ENCODE data around the gene MRRF. TPM values are rescaled to one million over a fixed set of nuclear protein-coding genes. Genes with fewer than 3 reads are reported as not detected.

MRRF gene
- total RNA-seq, 1 donor from 2014 or later, result 35.9 TPM

DNA sequence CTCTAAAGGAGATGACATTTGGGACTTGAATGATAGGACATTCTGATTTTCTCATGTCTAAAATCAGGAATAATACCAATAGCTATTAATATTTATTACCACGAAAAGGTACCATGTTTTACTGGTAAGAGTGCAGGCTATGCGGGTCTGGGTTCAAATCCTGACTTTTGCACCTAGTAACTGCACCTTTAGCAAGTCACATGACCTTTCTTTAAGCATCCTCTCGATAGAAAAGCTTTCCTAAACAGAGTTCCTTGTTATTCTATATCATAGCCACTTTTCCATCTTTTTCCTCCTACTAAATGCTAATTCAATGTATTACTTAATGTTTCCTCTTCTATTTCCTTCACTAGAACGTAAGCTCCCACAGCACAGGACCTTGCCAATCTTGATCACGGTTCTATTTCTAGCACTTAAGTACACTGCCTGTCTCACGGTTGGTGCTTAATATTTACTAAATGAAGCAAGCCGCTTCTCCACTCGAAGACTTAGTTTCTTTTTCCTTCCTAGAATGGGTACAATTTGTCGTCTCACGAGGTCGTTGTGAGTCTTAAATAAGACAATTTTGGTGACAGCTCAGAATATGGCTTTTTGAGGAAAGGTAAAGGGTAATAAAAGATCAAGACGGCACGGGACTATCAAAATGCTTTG lies 858 bp upstream of the MRRF start:
- no peak for DNase-seq (ENCODE audit: low spot score)
- intact Hi-C loops (cut with DNase I), result loop anchor here (2.0 kb wide), 1 partner anchor 85 kb away; no protein-coding TSS in a partner anchor

DNA sequence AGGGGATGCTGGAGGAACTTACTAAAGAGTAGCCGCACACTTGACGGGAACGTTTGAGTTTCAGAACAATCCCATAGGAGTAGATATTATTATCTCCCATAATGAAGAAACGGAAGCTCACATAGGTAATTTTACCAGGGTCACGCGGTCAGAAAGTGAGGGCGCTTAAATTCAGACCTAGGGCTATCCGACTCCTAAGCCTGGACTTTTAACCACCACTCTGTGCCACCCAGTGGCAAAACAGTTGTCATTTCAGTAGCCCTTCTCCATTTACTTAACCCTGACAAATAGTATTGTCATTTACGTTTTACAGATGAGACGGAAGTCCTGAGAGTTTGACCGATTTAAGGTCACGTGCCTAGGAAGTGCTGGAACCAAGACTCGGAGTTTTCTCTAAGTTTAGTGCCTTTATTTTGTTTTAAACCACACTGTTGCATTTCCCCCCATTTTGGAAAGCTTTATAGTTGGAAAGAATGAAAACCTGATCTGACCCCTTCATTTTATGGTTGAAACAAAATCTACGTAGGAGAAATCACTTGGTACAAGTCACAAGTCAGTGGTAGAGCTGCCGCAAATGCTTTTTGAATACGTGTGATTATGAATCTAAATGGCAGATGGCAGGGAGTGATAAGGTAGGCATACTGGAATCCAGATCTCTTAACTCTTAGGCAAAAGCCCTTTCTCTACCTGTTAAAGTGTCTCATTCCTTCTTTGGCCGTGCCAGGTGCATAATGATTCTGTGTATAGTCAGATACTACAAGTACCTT lies 650 bp downstream of the MRRF start:
- intact Hi-C loops (cut with DNase I), result loop anchor here (2.0 kb wide), 1 partner anchor 83 kb away; no protein-coding TSS in a partner anchor
- no peak for DNase-seq (ENCODE audit: low spot score)

DNA sequence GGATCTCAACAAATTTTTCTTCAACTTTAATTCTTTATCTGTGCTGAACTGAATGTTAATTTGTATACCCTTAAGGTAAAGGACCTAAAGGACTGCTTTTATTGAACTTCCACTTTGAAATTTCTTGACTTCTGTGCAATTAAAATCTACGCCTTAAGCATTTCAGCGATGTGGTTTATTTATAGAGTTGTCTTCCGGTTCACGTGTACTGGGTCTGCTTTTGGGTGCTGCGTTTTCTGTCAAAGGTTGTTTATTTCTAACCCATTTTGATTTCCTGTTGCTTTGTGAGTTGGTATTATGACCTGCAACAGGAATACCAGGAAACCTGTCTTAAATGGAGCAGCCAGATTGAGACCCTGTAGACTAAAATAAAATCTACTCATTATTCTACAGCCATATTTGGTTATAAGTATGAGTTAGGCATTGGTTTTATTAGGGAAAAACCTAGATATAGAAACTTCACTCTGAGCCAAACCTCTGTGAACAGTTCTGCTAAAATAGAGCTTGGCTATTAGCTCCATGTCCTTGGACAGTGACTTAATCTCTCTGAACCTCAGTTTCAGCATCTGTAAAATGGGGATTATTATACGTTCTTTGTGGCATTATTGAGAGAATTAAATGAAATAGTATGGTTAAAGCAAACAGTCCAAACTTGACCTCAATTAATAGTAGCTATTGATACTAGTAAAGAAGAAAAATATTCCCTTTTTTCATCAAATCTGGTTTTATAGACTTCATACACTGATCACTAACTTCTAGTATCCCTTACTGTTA lies 3.5 kb downstream of the MRRF start:
- intact Hi-C loops (cut with DNase I), result no loop called here
- DNase-seq (ENCODE audit: low spot score), result no peak

DNA sequence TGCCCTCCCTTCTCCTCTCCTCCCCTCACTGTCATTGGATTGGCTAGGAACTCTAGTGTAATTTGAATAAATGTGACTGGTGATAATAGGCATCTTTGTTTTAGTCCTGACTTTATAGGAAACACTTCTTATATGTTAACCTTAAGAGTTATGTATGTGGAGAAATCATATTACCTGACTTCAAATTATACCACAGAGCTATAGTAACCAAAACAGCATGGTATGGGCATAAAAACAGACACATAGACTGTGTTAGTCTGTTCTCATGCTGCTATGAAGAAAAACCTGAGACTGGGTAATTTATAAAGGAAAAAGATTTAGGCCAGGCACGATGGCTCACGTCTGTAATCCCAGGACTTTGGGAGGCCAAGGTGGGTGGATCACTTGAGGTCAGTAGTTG lies 9.4 kb downstream of the MRRF start:
- intact Hi-C loops (cut with DNase I), result no loop called here
- DNase-seq (ENCODE audit: low spot score), result no peak

DNA sequence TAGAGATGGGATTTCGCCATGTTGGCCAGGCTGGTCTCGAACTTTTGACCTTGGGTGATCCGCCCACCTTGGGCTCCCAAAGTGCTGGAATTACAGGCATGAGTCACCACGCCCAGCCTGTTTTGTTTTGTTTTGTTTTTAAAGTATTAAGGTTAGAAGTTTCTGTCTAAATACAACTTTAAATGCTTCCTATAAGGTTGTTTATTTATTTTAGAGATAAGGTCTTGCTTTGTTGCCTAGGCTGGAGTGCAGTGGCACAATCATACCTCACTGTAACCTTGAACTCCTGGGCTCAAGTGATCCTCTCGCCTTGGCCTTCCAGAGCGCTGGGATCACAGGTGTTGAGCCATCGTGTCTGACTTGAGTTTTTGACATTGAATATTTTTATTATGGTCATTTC lies 11.4 kb downstream of the MRRF start:
- intact Hi-C loops (cut with DNase I), result no loop called here
- no peak for DNase-seq (ENCODE audit: low spot score)

DNA sequence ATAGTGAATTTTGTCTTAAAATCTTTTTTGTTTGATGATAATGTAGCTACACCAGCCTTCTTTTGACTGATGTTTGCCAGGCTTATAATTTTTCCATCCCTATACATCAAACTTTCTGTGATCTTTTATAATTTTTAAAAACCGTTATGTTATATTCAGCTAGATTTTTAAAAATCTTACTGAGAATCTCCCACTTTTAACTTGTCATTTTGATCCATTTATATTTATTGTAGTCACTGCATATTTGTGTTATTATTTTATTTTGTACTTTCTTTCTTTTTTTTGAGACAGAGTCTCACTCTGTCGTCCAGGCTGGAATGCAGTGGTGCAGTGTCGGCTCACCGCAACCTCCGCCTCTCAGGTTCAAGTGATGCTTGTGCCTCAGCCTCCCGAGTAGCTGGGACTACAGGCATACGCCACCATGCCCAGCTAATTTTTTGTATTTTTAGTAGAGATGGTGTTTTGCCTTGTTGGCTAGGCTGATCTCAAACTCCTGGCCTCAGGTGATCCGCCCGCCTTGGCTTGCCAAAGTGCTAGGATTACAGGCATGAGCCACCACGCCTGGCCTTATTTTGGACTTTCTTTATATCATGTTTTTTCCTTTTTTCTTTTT lies 12.7 kb downstream of the MRRF start:
- intact Hi-C loops (cut with DNase I), result no loop called here

DNA sequence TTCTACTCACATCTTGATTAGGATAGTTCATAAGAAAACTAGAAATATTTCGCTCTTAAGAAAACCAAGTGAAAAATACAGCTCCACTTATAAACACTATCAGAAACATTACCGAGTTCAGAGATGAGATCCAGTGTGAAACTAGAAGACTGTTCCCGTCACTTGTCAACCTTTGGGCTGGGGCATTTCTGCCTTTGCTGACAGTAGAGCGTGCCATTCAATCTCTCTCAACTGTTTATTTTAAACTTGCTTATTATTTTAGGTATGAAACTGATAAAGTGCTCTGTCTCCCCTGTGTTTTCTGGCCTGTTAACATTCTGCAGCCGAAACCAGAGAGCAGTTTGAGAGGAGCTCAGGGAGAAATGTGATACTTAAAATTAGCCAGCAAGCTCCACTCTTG lies 16.7 kb downstream of the MRRF start:
- intact Hi-C loops (cut with DNase I), result no loop called here
- no peak for DNase-seq (ENCODE audit: low spot score)

More for the DNA sequence above, 12.7 kb downstream of the MRRF start:
- no peak for DNase-seq (ENCODE audit: low spot score)

DNA sequence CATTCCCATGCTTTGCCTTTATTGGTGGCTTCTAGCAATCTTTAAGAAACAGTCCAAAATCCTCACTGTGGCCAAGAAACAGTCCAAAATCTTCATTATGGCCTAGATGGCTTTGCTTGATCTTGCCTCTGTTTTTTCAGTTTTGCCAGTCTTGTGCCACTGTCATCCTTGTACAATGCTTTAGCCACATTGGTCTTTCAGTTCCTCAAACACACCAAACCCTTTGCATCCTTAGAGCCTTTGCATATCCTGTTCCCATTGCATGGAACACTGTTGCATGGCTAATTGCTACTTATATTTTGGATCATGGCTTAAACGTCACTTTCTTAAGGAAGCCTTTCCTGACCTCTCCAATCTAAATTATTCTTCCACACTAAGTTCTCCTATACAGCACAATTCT lies 22.1 kb downstream of the MRRF start:
- no peak for DNase-seq (ENCODE audit: low spot score)

DNA sequence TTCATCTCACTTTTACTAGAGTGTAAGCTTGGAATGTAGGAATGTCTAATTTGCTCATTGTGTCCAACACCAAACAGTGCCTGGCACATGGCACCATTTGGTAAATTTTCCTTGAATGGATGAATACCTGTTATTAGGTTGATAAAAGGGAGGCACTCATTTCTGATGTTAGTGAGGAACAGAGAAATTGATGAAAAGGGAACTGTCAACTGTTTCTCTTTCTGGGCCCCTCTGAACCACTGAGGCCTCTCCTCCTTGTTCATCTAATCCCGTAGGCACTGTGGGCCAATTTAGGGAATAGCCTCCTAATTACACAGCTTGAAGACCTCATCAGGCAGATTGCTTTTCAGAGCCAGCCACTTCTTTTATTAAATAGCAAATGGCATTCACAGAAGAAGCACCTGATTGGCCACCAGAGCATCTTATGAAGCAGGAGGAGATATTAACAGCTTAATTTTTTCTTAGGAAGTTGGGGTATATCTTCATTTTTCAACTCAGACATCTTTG lies 22.6 kb downstream of the MRRF start:
- intact Hi-C loops (cut with DNase I), result no loop called here
- DNase-seq (ENCODE audit: low spot score), result no peak

More for the DNA sequence above, 22.1 kb downstream of the MRRF start:
- intact Hi-C loops (cut with DNase I), result no loop called here

DNA sequence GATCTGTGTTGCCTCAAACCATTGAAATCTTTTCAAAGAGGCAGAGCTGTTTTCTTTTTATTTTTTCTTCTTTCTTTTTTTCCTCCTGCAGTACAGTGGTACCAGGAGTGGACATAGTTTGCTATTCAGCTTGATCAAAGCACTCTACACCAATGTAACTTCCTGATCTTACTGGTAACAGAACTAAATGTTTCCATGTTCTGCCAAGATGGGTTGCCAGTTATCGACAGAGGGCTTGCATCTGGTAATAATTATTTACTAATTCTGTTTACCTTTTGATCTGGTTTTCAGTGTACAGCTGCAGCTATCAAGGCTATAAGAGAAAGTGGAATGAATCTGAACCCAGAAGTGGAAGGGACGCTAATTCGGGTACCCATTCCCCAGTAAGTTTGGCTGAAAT lies 26.8 kb downstream of the MRRF start:
- DNase-seq (ENCODE audit: low spot score), result no peak
- intact Hi-C loops (cut with DNase I), result loop anchor here (5.0 kb wide), 1 partner anchor 36 kb away; no protein-coding TSS in a partner anchor

DNA sequence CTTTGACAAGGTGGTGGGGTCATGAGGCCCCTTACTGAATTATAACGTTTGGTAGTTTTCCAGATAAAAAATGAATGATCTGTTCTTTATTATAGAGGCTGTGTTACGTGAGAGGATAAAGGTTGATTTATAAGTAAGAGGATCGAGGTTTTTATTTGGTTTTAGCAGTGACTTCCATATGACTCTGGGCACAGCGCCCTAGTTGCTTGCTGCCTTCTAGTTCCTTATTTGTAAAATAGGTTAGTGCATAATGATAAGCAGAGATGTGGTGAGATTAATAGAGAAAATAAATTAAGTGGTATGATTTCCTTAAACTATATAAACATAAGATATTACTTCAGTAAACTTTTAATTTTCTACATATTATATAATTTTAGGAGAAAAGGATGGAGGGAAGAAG lies 29.8 kb downstream of the MRRF start:
- DNase-seq (ENCODE audit: low spot score), result no peak
- intact Hi-C loops (cut with DNase I), result loop anchor here (5.0 kb wide), 1 partner anchor 33 kb away; no protein-coding TSS in a partner anchor

DNA sequence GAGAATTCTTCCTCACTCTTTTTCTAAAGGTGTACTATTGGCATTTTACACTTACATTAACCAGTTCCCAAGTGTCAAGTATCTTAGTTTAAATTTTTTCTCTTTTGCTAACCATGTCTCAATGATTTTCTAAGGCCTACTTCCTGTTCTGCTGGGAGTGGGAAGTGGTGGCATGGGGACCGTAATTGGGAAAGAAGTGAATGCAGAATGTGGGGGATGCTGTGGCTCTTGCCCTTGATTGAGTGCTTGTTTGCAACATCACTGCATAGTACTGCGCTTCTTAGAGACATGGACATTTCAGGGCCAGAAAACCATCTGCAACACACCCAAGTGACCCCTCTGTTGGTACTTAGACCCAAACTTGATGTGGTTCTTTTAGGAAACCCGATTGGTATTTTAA lies 32.8 kb downstream of the MRRF start:
- intact Hi-C loops (cut with DNase I), result no loop called here
- no peak for DNase-seq (ENCODE audit: low spot score)

DNA sequence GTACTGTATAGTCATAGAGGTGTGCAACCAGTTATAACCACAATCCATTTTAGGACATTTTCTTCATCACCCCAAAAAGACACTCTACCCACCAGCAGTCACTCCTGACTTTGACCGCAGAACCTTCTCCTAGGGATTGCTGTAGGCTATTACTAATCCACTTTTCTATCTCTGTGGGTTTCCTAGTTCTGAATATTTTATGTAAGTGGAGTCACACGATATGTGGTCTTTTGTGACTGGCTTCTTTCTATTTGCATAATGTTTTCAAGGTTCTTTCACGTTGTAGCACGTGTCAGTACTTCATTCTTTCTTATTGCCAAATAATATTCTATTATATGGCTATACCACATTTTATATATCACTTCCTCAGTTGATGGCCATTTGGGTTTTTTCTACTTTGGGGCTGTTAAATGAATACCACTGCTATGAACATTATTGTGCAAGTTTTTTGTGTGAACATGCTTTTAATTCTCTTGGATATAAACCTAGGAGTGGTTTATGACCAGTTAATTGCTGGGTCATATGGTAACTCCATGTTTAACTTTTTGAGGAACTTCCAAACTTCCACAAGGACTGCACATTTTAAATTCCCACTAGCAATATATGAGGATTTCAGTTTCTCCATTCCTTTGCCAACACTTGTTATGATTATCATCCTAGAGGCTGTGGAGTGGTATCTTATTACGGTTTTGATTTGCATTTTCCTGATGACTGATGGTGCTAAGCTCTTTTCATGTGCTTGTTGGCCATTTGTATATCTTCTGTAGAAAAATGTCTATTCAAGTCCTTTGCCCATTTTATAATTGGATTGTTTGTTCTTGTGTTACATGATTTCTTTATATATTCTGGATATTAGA lies 37.8 kb downstream of the MRRF start:
- intact Hi-C loops (cut with DNase I), result no loop called here
- DNase-seq (ENCODE audit: low spot score), result no peak

DNA sequence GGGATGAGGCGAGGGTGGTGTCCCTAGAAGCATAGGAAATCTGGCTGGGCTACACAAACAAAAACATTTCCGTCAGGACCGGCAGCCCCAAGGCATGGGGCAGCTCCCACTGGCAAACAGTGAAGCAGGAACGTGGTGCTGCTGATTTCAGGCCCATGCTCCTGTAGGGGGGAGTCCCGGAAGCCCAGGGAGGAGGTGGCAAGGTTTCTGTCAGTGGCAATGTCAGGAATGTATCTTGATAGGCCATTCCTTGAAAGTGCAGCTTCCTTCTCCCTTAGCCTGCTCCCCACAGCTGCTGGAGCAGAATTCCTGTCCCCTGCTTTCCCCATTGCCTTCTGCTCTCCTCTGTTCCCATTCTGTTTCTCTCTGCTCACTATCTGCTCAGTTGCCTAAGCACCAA lies 42.4 kb downstream of the MRRF start:
- no peak for DNase-seq (ENCODE audit: low spot score)
- intact Hi-C loops (cut with DNase I), result loop anchor here (5.0 kb wide), 1 partner anchor 40 kb away; no protein-coding TSS in a partner anchor

DNA sequence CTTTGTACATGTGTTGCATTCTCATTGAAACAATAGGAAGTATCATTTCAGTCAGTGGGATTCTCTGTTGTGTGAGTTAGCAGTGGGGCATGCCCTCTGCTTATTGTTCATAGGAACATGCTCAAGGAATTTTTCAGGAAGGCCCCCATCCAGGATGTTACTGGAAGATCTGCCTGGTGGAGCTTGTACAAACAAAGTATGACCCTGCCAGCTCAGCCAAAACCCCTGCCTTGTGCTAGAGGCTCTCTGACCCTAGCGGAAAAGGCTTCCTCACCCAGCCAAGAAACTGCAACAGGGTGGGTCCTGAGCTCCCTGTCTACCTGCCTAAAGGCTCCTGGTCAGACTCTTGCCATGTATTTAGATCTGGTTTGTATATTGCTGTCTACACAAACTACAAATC lies 43.2 kb downstream of the MRRF start:
- intact Hi-C loops (cut with DNase I), result loop anchor here (5.0 kb wide), 1 partner anchor 39 kb away; no protein-coding TSS in a partner anchor
- DNase-seq (ENCODE audit: low spot score), result no peak

DNA sequence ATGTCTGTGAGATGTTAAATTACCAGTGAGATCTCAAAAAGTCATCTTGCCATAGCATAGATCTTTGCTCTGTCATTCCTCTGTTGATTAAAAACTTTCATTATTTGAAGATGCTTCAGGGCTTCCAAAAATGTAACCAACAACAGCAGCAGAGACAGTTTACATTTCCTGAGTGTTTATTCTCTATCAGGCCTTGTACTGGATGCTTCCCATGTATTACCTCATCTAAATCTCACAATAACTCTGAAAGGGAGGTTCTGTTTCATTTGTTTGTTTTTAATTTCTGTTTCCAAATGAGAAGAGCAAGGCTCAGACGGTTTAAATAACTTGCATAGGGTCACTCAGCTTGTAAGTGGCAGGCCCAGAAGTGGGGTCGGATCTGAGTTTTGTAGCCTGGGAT lies 45.2 kb downstream of the MRRF start:
- DNase-seq (ENCODE audit: low spot score), result no peak
- intact Hi-C loops (cut with DNase I), result loop anchor here (5.0 kb wide), 1 partner anchor 37 kb away; no protein-coding TSS in a partner anchor

DNA sequence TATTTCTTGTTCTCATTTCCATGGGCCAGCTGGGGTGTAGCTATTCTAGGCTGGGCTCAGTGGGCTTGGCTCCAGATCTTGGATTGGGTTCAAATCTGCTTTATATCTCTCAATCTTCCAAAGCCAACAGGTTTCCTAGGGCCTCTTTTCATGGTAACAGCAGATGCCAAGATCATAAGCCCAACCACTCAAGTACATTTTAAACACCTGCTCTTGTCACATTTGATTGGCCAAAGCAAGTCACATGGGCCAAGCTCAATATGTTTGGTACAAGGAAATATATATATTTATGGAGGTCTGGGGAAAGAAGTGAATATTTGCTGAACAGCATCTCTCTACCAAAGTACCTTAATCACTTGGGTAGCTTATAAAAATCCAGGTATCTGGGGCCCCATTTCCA lies 49.5 kb downstream of the MRRF start:
- no peak for DNase-seq (ENCODE audit: low spot score)
- intact Hi-C loops (cut with DNase I), result no loop called here

DNA sequence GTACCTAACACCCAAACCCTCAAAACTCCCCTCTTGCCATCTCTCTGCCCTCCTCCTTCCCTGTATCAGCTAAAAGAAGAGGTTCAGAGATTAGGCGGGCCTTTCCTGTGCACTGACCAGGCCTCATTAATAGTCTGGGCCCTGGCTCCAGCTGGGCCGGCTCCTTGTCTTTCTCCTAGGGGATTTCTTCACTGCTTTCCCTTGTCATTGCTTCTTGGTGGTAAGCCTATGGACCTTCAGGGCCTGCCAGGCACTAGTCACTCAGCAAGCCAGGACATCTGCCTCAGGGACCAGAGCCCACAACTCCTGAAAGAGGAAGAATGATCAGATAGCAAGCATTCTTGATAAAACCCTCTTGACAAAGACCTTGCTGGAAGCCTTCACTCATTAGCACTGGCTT lies 50.9 kb downstream of the MRRF start:
- intact Hi-C loops (cut with DNase I), result no loop called here
- no peak for DNase-seq (ENCODE audit: low spot score)

DNA sequence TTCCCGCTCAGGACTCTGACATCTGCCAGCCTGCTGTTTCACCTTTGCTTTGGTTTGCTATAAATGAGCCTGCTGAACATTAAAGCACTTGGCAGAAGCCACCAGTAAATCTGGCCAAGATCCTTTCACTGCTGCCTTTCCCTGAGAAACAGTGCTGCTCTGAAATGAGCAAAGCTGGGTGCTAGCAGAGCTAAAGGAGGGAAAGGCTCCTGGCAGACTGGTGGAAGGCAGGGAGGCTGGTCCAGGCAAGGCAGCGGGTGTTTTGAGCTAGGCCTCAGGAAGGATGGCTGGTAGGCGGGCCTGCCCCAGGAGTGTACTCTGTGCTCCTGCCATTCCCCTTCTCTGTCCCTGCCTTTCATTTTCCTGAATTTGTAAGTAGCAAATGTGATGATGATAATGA lies 53.6 kb downstream of the MRRF start:
- intact Hi-C loops (cut with DNase I), result no loop called here
- DNase-seq (ENCODE audit: low spot score), result no peak

All from cardiac septum (tissue), 1 donor.